Gastroesophageal sphincter (tissue), 3 donors: ENCODE measurements around the gene IL4R.

ENCODE experiments used
- POLR2A ChIP-seq, 2 donors: fragments of 450-650 bp; IDR thresholded peaks; one replicate each; pipeline ENCODE4 v1.6.1; 2017; ENCODE audit warnings: antibody characterized with exemption in 2 of 2, mild to moderate bottlenecking in 2 of 2, moderate library complexity in 1 of 2
- POLR2AphosphoS5 ChIP-seq: sonication (generic); formaldehyde crosslinking; IDR thresholded peaks from one replicate; pipeline ENCODE4 v1.6.1; 2017; ENCODE audit warnings: antibody characterized with exemption
- TF ChIP-seq, protein P1 (sequence below), 4 experiments: fragments of 200-600 bp in 2 of 4; fragments of 450-650 bp in 2 of 4; sonication (generic) in 1 of 4; IDR thresholded peaks; one replicate each; pipeline ENCODE4 v1.5.1; 2017 to 2019; ENCODE audit warnings: antibody characterized with exemption in 4 of 4, mild to moderate bottlenecking in 2 of 4, moderate library complexity in 2 of 4

GRCh38 chr16:27308792-27309191 is 5.0 kb upstream of the IL4R start:
- TF ChIP-seq POLR2AphosphoS5 = no peak
- TF ChIP-seq, protein P1, sequence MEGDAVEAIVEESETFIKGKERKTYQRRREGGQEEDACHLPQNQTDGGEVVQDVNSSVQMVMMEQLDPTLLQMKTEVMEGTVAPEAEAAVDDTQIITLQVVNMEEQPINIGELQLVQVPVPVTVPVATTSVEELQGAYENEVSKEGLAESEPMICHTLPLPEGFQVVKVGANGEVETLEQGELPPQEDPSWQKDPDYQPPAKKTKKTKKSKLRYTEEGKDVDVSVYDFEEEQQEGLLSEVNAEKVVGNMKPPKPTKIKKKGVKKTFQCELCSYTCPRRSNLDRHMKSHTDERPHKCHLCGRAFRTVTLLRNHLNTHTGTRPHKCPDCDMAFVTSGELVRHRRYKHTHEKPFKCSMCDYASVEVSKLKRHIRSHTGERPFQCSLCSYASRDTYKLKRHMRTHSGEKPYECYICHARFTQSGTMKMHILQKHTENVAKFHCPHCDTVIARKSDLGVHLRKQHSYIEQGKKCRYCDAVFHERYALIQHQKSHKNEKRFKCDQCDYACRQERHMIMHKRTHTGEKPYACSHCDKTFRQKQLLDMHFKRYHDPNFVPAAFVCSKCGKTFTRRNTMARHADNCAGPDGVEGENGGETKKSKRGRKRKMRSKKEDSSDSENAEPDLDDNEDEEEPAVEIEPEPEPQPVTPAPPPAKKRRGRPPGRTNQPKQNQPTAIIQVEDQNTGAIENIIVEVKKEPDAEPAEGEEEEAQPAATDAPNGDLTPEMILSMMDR (IDR thresholded peaks at IDR 0.05) = no peak
- TF ChIP-seq POLR2A (IDR thresholded peaks at IDR 0.05) = no peak
